ENCODE data around the gene MEDAG. TPM values are rescaled to one million over a fixed set of nuclear protein-coding genes. Genes with fewer than 3 reads are reported as not detected.

MEDAG gene
- total and polyA plus RNA-seq, 2 donors (not counting 3 experiments of a cell fraction or from before 2014, with no cell fraction given) = 27.2 TPM

- POLR2A ChIA-PET = no interaction called here
- Histone ChIP-seq H4K20me1 (replicated peaks; ENCODE audit: control insufficient read depth, extremely low read depth, insufficient read depth, low read length) (no peaks in the 10 kb centered on the region), H3K4me1 (ENCODE audit: control insufficient read depth, extremely low read depth, insufficient read depth, low read length) (no peaks in the 10 kb centered on the region), H3K27ac (ENCODE audit: insufficient read depth, low read depth, low read length) (no peak overlapping the region), H3K4me2 (ENCODE audit: insufficient read depth, low read length) (no peak overlapping the region), H3K9ac (replicated peaks; ENCODE audit: extremely low read depth, insufficient read depth, low read length) (no peak overlapping the region), H3K9me1 (replicated peaks; ENCODE audit: control insufficient read depth, extremely low read depth, insufficient read depth, low read length) (no peaks in the 10 kb centered on the region), H3K79me2 (ENCODE audit: control insufficient read depth, insufficient read depth, low read length) (no peaks in the 10 kb centered on the region), H3K27me3 (ENCODE audit: control insufficient read depth in 2 of 2, insufficient read depth in 2 of 2, low read length in 2 of 2) (peaks cover 0 to 9% of the 10 kb centered on the region in 2 experiments), H2AFZ (ENCODE audit: low read depth, low read length) (no peak overlapping the region), H3K4me3 (replicated peaks in 1 of 3; ENCODE audit: insufficient read depth in 1 of 3, low read depth in 1 of 3, low read length in 3 of 3) (no peak overlapping the region), H3K9me3 (replicated peaks; ENCODE audit: control insufficient read depth, insufficient read depth, low read length) (no peaks in the 10 kb centered on the region), H3K36me3 (ENCODE audit: control insufficient read depth in 2 of 2, extremely low read depth in 1 of 2, insufficient read depth in 2 of 2, low read length in 2 of 2) (no peaks in the 10 kb centered on the region)
- dilution Hi-C loops (cut with MboI; ENCODE audit: extremely low pct_ligation_motif_present, low sequenced_read_pairs) (no loop called here), intact Hi-C loops (cut with micrococcal nuclease) (no loop called here)
- FAIRE-seq (no peak), DNase-seq (ENCODE audit: low read depth, low spot score) (no peak)
- no TSS peak for BruUV-seq (replicated peaks)
- TF ChIP-seq MYC (IDR thresholded peaks at IDR 0.05; ENCODE audit: low read depth, low read length) (no peak), CTCF (IDR thresholded peaks at IDR 0.05; ENCODE audit: extremely low read depth in 1 of 2, insufficient read depth in 1 of 2, low read depth in 1 of 2, low read length in 2 of 2) (no peak), MAX (IDR thresholded peaks at IDR 0.05; ENCODE audit: insufficient read depth, insufficient read length) (no peak), JUN (IDR thresholded peaks at IDR 0.05; ENCODE audit: borderline replicate concordance, insufficient read depth, insufficient read length, low read depth) (no peak), EZH2 (IDR thresholded peaks at IDR 0.05; ENCODE audit: borderline replicate concordance, low read depth, low read length, severe bottlenecking) (no peak), GATA2 (IDR thresholded peaks at IDR 0.05; ENCODE audit: insufficient read depth, insufficient read length, low read depth, low read length) (no peak), FOS (IDR thresholded peaks at IDR 0.05; ENCODE audit: borderline replicate concordance, insufficient read depth, low read length) (no peak), POLR2A (IDR thresholded peaks at IDR 0.05; ENCODE audit: low read depth, low read length) (no peak), POLR2AphosphoS5 (IDR thresholded peaks at IDR 0.05; ENCODE audit: insufficient read depth, low read depth, low read length) (no peak)
- CTCF ChIA-PET = no interaction called here
Measured at GRCh38 chr13:30884543-30884942, 21.5 kb upstream of the MEDAG start.

All from endothelial cell of umbilical vein (primary cell).